ENCODE measurements around the gene EIF5B.
"Not testable (repeated sequence)": the region's sequence is repeated elsewhere in the genome, so short reads cannot be mapped to it uniquely, and the experiment has no call there.

The EIF5B gene

DNA sequence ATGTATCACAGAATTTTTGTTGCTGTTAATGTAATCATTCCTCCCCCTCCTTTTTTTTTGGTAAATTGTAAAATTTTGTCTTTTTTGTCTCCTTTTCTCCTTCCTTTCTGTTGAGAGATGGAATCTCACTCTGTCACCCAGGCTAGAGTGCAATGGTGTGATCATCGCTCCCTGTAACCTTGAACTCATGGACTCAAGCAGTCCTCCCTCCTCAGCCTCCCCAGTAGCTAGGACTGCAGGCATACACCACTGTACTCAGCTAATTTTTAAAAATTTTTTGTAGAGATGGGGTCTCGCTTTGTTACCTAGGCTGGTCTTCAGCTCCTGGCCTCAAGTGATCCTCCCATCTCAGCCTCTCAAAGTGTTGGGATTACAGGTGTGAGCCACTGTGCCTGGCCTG, 5.3 kb downstream of the EIF5B start:
- TF ChIP-seq, protein P1, sequence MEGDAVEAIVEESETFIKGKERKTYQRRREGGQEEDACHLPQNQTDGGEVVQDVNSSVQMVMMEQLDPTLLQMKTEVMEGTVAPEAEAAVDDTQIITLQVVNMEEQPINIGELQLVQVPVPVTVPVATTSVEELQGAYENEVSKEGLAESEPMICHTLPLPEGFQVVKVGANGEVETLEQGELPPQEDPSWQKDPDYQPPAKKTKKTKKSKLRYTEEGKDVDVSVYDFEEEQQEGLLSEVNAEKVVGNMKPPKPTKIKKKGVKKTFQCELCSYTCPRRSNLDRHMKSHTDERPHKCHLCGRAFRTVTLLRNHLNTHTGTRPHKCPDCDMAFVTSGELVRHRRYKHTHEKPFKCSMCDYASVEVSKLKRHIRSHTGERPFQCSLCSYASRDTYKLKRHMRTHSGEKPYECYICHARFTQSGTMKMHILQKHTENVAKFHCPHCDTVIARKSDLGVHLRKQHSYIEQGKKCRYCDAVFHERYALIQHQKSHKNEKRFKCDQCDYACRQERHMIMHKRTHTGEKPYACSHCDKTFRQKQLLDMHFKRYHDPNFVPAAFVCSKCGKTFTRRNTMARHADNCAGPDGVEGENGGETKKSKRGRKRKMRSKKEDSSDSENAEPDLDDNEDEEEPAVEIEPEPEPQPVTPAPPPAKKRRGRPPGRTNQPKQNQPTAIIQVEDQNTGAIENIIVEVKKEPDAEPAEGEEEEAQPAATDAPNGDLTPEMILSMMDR (IDR thresholded peaks at IDR 0.05; ENCODE audit: insufficient read depth, low read length, poor library complexity, severe bottlenecking), result no peak
- DNase-seq (ENCODE audit: extremely low read depth, insufficient read length), result no peak
- Histone ChIP-seq H3K4me3 (replicated peaks; ENCODE audit: low read depth, low read length) (no peak overlapping the region), H3K36me3 (ENCODE audit: control insufficient read depth, insufficient read depth, low read length) (no peaks in the 10 kb centered on the region), H3K27me3 (replicated peaks; ENCODE audit: control insufficient read depth, insufficient read depth, low read length) (no peaks in the 10 kb centered on the region)

DNA sequence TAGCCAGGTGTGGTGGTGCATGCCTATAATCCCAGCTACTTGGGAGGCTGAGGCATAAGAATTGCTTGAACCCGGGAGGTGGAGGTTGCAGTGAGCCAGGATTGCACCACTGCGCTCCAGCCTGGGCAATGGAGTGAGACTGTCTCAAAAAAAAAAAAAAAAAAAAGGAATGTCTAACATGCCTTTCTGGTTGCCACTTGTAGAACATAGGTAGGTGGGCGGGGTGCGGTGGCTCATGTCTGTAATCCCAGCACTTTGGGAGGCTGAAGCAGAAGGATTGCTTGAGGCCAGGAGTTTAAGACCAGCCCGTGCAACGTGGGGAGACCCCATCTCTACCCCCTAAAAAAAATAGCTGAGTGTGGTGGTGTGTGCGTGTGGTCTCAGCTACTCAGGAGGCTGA, 8.3 kb downstream of the EIF5B start:
- not testable (repeated sequence) for DNase-seq (ENCODE audit: extremely low read depth, insufficient read length); H3K4me3 ChIP-seq (replicated peaks; ENCODE audit: low read depth, low read length); H3K36me3 ChIP-seq (ENCODE audit: control insufficient read depth, insufficient read depth, low read length); H3K27me3 ChIP-seq (replicated peaks; ENCODE audit: control insufficient read depth, insufficient read depth, low read length)

DNA sequence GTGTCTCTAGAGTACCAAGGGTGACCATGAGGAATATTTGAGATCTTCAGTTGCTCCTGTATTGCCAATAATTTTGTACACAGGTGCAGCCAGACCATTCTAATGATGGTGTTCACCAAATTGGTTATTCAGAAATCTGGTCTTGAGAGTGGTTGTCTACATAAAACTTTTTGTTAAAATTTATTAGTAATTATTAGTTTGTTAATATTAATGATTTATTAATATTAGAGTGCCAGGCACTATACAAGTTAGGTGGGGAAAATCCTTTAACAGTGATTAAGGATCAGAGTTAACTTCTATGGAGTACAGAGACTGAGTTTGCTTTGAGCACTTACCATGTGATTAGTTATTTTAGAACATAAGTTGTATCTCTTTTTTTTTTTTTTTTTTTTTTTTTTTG, 9.0 kb downstream of the EIF5B start:
- DNase-seq (ENCODE audit: extremely low read depth, insufficient read length), result no peak
- Histone ChIP-seq H3K36me3 (ENCODE audit: control insufficient read depth, insufficient read depth, low read length) (no peaks in the 10 kb centered on the region), H3K4me3 (replicated peaks; ENCODE audit: low read depth, low read length) (no peak overlapping the region), H3K27me3 (replicated peaks; ENCODE audit: control insufficient read depth, insufficient read depth, low read length) (no peaks in the 10 kb centered on the region)
- TF ChIP-seq, protein P1 (IDR thresholded peaks at IDR 0.05; ENCODE audit: insufficient read depth, low read length, poor library complexity, severe bottlenecking), result no peak

DNA sequence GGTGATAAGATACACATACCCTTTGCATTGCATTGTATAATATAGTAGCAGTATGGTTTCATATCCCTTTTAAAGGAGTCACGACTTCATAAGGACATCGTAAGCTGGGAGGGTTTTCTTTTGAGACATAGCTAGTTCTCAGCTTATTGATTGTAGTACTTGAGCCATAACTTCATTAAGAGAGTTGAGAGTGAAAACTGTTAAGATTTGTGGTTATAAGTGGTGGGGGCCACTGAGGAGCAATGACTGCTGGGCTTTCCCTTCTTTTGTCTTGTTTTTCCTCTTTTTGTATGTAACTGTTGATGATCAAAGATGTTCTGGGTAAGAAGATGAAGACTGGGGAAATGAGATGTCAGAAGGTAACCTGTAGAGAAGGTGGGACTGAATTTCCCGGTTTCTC, 11.0 kb downstream of the EIF5B start:
- Histone ChIP-seq H3K27me3 (replicated peaks; ENCODE audit: control insufficient read depth, insufficient read depth, low read length) (no peaks in the 10 kb centered on the region), H3K4me3 (replicated peaks; ENCODE audit: low read depth, low read length) (no peak overlapping the region), H3K36me3 (ENCODE audit: control insufficient read depth, insufficient read depth, low read length) (no peaks in the 10 kb centered on the region)
- peak; percentile 44 for DNase-seq (ENCODE audit: extremely low read depth, insufficient read length)
- TF ChIP-seq, protein P1 (IDR thresholded peaks at IDR 0.05; ENCODE audit: insufficient read depth, low read length, poor library complexity, severe bottlenecking), result no peak

DNA sequence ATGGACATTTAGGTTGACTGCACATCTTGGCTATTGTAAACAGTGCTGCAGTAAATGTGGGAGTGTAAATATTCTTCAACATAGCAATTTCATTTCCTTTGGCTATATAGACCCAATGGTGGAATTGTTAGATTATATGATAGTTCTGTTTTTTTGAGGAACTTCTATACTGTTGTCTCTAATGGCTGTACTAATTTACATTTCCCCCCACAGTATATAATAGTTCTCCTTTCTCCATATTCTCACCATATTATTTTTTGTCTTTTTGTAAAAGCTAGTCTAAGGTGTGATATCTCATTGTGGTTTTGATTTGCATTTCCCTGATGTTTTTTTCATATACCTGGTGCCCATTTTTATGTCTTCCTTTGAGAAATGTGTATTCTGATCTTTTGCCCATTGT, 13.0 kb downstream of the EIF5B start:
- no peak for DNase-seq (ENCODE audit: extremely low read depth, insufficient read length)
- TF ChIP-seq, protein P1 (IDR thresholded peaks at IDR 0.05; ENCODE audit: insufficient read depth, low read length, poor library complexity, severe bottlenecking), result no peak
- no peak overlapping the region for H3K4me3 ChIP-seq (replicated peaks; ENCODE audit: low read depth, low read length)

DNA sequence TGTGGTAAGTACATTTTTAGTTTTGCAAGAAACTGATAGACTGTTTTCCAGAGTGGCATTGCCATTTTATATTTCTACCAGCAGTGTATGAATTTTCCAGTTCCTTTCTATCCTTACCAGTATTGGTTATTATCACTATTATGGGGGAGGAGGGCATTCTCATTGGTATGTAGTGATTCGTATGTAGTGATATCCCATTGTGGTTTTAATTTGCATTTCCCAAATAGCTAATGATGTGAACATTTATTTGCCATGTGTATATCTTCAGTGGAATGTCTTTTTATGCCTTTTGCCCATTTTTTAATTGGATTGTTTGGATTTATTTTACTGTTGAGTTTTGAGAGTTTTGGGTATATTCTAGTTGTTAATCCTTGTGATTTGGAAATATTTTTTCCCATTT, 16.9 kb downstream of the EIF5B start:
- Histone ChIP-seq H3K36me3 (ENCODE audit: control insufficient read depth, insufficient read depth, low read length) (no peaks in the 10 kb centered on the region), H3K4me3 (replicated peaks; ENCODE audit: low read depth, low read length) (no peak overlapping the region), H3K27me3 (replicated peaks; ENCODE audit: control insufficient read depth, insufficient read depth, low read length) (no peaks in the 10 kb centered on the region)
- TF ChIP-seq, protein P1 (IDR thresholded peaks at IDR 0.05; ENCODE audit: insufficient read depth, low read length, poor library complexity, severe bottlenecking), result no peak
- DNase-seq (ENCODE audit: extremely low read depth, insufficient read length), result no peak

More for the DNA sequence above, 13.0 kb downstream of the EIF5B start:
- no peaks in the 10 kb centered on the region for H3K27me3 ChIP-seq (replicated peaks; ENCODE audit: control insufficient read depth, insufficient read depth, low read length)
- H3K36me3 ChIP-seq (ENCODE audit: control insufficient read depth, insufficient read depth, low read length), result no peaks in the 10 kb centered on the region

DNA sequence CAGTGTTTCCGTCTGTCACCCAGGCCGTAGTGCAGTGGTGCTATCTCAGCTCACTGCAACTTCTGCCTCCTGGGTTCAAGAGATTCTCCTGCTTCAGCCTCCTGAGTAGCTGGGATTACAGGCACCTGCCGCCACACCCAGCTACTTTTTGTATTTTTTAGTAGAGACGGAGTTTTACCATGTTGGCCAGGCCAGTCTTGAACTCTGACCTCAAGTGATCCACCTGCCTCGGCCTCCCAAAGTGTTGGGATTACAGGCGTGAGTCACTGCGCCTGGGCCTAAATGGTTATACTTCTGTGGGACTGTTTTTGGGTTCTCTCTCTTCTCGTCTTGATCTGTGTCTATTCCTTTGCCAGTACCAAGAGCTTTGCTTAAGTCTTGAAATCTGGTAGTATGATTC, 17.6 kb downstream of the EIF5B start:
- not testable (repeated sequence) for H3K36me3 ChIP-seq (ENCODE audit: control insufficient read depth, insufficient read depth, low read length); H3K27me3 ChIP-seq (replicated peaks; ENCODE audit: control insufficient read depth, insufficient read depth, low read length); DNase-seq (ENCODE audit: extremely low read depth, insufficient read length); H3K4me3 ChIP-seq (replicated peaks; ENCODE audit: low read depth, low read length)
